GM12891 (cell line): ENCODE results near the gene PNPLA3.

Source experiments
- POLR2A ChIP-seq: IDR thresholded peaks from 2 replicates; pipeline ENCODE4 v1.6.1; 2011; ENCODE audit warnings: low read depth, low read length, control low read depth
- TAF1 ChIP-seq: IDR thresholded peaks from 2 replicates; pipeline ENCODE4 v1.6.1; 2011; ENCODE audit warnings: low read depth, low read length, control low read depth

DNA sequence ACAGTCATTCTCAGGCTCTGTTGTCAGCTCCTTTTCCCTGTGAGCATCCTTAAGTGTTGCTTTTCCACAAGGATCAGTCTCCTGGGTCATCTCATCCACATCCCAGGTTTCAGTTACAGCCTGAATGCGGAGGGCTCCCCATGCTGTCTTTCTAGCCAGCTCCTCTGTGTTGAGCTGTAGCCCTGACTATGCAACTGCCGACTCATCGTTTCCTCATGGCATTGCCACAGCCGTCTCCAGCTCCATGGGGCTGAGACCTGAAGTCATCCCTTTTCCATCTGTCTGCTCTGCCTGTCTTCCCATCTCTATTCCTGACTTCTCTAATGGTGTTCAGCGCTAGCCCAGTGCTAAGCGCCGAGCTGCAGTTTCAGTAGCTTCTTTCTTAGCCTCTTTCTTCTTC lies 43.5 kb downstream of the PNPLA3 start:
- TF ChIP-seq POLR2A (no peak), TAF1 (no peak)
